MM.1S (cell line): ENCODE data around the gene PCP4.

Source experiments
- DNase-seq: peaks from one replicate; pipeline ENCODE4 v3.0.0-alpha.2; 2015
- H2AFZ ChIP-seq: fragments of 300-600 bp; sonication (generic); 2 replicates; pipeline ENCODE4 v1.6.0; 2016; ENCODE audit warnings: antibody characterized with exemption, low read length
- H3F3A ChIP-seq: fragments of 300-600 bp; sonication (generic); 2 replicates; pipeline ENCODE4 v1.6.1; 2016; ENCODE audit warnings: mild to moderate bottlenecking, antibody characterized with exemption, low read length, moderate library complexity, mixed read lengths; ENCODE audit not compliant: insufficient read depth
- H3K27ac ChIP-seq: fragments of 300-600 bp; sonication (generic); 2 replicates; pipeline ENCODE4 v1.5.1; 2016; ENCODE audit warnings: mild to moderate bottlenecking, low read length
- H3K27me3 ChIP-seq: fragments of 300-600 bp; sonication (generic); replicated peaks from 2 replicates; pipeline ENCODE4 v1.6.0; 2016; ENCODE audit warnings: low read length; ENCODE audit not compliant: insufficient read depth
- H3K36me3 ChIP-seq: fragments of 300-600 bp; sonication (generic); replicated peaks from 2 replicates; pipeline ENCODE4 v1.6.1; 2016; ENCODE audit warnings: mild to moderate bottlenecking, low read length, mixed read lengths; ENCODE audit not compliant: insufficient read depth
- H3K4me1 ChIP-seq: fragments of 300-600 bp; sonication (generic); 2 replicates; pipeline ENCODE4 v1.6.1; 2016; ENCODE audit warnings: low read length, mixed read lengths
- H3K4me2 ChIP-seq: fragments of 300-600 bp; sonication (generic); 2 replicates; pipeline ENCODE4 v1.6.0; 2016; ENCODE audit warnings: low read depth, low read length
- H3K4me3 ChIP-seq: fragments of 300-600 bp; sonication (generic); 2 replicates; pipeline ENCODE4 v1.5.1; 2016; ENCODE audit warnings: low read length, mixed read lengths
- H3K79me2 ChIP-seq: fragments of 300-600 bp; sonication (generic); 2 replicates; pipeline ENCODE4 v1.6.1; 2016; ENCODE audit warnings: mixed run types, low read length, mixed read lengths
- H3K9ac ChIP-seq: fragments of 300-600 bp; sonication (generic); 2 replicates; pipeline ENCODE4 v1.6.1; 2016; ENCODE audit warnings: low read length, mixed read lengths
- H3K9me2 ChIP-seq: fragments of 300-600 bp; sonication (generic); replicated peaks from 2 replicates; pipeline ENCODE4 v1.6.1; 2016; ENCODE audit warnings: mild to moderate bottlenecking, low read length, mixed read lengths; ENCODE audit not compliant: insufficient read depth
- H3K9me3 ChIP-seq: fragments of 300-600 bp; sonication (generic); replicated peaks from 2 replicates; pipeline ENCODE4 v1.6.1; 2016; ENCODE audit warnings: mild to moderate bottlenecking, low read length, mixed read lengths; ENCODE audit not compliant: insufficient read depth
- H4K20me1 ChIP-seq: fragments of 300-600 bp; sonication (generic); 2 replicates; pipeline ENCODE4 v1.6.1; 2016; ENCODE audit warnings: mild to moderate bottlenecking, low read length, moderate library complexity, mixed read lengths; ENCODE audit not compliant: insufficient read depth
- EZH2 ChIP-seq: fragments of 300-600 bp; sonication (generic); optimal IDR thresholded peaks from 2 replicates; pipeline ENCODE3; 2017; ENCODE audit warnings: low read depth, mild to moderate bottlenecking, antibody characterized with exemption, low read length, mixed read lengths
- EZH2phosphoT487 ChIP-seq: fragments of 300-600 bp; sonication (generic); IDR thresholded peaks from 2 replicates; pipeline ENCODE4 v1.6.1; 2018; ENCODE audit warnings: antibody characterized with exemption, low read length
- TF ChIP-seq, protein P1 (sequence below): fragments of 300-600 bp; sonication (generic); IDR thresholded peaks from 2 replicates; pipeline ENCODE4 v1.5.1; 2016; ENCODE audit warnings: antibody characterized with exemption, low read length, mixed read lengths

Gene PCP4

DNA sequence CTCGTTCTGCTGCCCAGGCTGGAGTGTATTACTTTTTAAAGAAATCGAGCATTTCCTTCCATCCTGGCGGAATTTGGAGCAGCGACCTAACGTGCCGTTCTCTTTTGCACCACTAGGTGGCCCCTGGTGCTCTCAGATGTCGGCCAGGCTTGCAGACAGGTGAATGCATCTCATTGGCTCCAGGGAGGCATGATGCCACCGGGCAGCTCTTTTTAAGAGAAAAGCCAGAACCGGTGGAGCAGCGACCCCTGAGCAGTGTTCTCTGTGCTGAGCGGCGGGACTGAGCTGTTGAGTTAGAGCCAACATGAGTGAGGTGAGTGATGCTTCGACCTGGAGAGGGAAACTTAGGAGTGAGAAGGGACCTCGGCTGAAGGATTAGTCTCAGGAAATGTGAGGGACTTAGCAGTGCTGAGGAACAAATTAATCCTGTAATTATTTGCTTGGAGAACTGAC lies at the start of gene PCP4:
TSS of gene PCP4 (plus strand) at position 241 of the 453 bp plus-strand sequence. CDS start at position 305, 64 bp downstream.
- Histone ChIP-seq H3K4me2 (peak within 1 kb of the TSS; percentile 72), H2AFZ (peak within 1 kb of the TSS; percentile 26), H3K9ac (peak within 1 kb of the TSS; percentile 43), H3F3A (no peaks in the 10 kb centered on the region), H3K27ac (no peak within 1 kb of the TSS), H3K4me1 (peaks cover 30% of the 10 kb centered on the region), H3K36me3 (no peaks in the 10 kb centered on the region), H3K9me2 (no peaks in the 10 kb centered on the region), H4K20me1 (no peaks in the 10 kb centered on the region), H3K4me3 (peak within 1 kb of the TSS; percentile 67), H3K79me2 (peaks cover 58% of the 10 kb centered on the region), H3K27me3 (no peaks in the 10 kb centered on the region), H3K9me3 (no peaks in the 10 kb centered on the region)
- TF ChIP-seq EZH2 (no peak), EZH2phosphoT487 (no peak)
- TF ChIP-seq, protein P1, sequence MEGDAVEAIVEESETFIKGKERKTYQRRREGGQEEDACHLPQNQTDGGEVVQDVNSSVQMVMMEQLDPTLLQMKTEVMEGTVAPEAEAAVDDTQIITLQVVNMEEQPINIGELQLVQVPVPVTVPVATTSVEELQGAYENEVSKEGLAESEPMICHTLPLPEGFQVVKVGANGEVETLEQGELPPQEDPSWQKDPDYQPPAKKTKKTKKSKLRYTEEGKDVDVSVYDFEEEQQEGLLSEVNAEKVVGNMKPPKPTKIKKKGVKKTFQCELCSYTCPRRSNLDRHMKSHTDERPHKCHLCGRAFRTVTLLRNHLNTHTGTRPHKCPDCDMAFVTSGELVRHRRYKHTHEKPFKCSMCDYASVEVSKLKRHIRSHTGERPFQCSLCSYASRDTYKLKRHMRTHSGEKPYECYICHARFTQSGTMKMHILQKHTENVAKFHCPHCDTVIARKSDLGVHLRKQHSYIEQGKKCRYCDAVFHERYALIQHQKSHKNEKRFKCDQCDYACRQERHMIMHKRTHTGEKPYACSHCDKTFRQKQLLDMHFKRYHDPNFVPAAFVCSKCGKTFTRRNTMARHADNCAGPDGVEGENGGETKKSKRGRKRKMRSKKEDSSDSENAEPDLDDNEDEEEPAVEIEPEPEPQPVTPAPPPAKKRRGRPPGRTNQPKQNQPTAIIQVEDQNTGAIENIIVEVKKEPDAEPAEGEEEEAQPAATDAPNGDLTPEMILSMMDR: peak; percentile 99
- peak; percentile 97 for DNase-seq

DNA sequence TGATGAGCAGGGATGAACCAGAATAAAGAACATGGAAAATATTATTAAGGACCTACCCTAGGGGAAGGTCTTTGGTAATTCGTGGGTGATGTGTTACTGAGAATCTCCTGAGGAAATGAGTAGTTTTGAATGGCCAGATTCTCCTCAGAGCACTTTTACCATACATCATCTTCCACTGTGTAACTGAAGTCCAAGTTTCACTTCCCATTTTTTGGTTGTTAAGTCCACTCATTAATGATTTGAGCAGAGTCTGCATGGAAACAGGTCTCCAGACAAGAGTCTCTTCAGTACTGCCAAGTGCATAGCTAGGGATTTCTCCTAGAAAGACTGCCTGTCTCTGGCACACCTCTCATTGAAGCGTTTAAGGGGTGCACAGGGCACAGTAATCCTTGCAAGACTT lies 48.7 kb upstream of the PCP4 start:
- H3K9me3 ChIP-seq: no peaks in the 10 kb centered on the region

DNA sequence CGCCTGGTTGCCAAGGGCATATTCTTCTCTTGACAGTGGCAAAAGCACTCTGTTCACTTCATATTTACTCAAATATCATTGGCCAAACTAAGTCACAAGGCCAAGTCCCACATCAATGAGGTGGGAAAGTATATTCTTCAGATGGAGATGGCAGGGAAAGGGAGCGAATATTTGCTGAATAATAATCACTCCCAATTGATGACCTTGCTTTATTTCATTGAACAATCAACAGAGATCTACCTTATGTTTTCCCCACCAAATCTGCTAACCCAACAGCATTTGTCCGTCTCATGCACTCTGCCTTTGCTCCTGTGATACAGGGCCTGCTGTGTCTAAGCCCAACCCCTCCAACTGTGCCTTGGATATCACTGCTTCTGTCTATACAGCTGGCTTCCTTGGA lies 45.2 kb upstream of the PCP4 start:
- Histone ChIP-seq H3K27ac (no peak overlapping the region), H3K4me1 (no peaks in the 10 kb centered on the region), H4K20me1 (no peaks in the 10 kb centered on the region), H3K79me2 (no peaks in the 10 kb centered on the region), H3K4me2 (no peak overlapping the region), H3F3A (no peaks in the 10 kb centered on the region), H3K4me3 (no peak overlapping the region), H3K9me2 (no peaks in the 10 kb centered on the region), H3K9me3 (no peaks in the 10 kb centered on the region), H2AFZ (no peak overlapping the region), H3K36me3 (no peaks in the 10 kb centered on the region), H3K9ac (no peak overlapping the region), H3K27me3 (no peaks in the 10 kb centered on the region)
- no peak for DNase-seq
- TF ChIP-seq, protein P1: no peak
- TF ChIP-seq EZH2phosphoT487: no peak
- no peak for TF ChIP-seq EZH2

More for the DNA sequence above, 48.7 kb upstream of the PCP4 start:
- TF ChIP-seq, protein P1: no peak
- no peak for TF ChIP-seq EZH2phosphoT487
- TF ChIP-seq EZH2: no peak
- Histone ChIP-seq H2AFZ (no peak overlapping the region), H3K36me3 (no peaks in the 10 kb centered on the region), H3K27me3 (no peaks in the 10 kb centered on the region), H3K27ac (no peak overlapping the region), H3F3A (no peaks in the 10 kb centered on the region), H3K79me2 (no peaks in the 10 kb centered on the region), H3K4me2 (no peak overlapping the region), H3K9me2 (no peaks in the 10 kb centered on the region), H3K4me3 (no peak overlapping the region), H3K4me1 (no peaks in the 10 kb centered on the region), H3K9ac (no peak overlapping the region), H4K20me1 (no peaks in the 10 kb centered on the region)
- peak; percentile 17 for DNase-seq
